WTC11 (cell line): ENCODE results near the gene PEX16. TPM values are rescaled to one million over a fixed set of nuclear protein-coding genes. Genes with fewer than 3 reads are reported as not detected.

ENCODE experiments used
- ATAC-seq: fragments of 200-7000 bp; cut with Tn5 transposase; 2 replicates; pipeline ENCODE4 v1.10.0; 2021; ENCODE audit warnings: mild to moderate bottlenecking, moderate library complexity
- CTCF ChIA-PET: fragments of 300-600 bp; sonication (Branson Sonifier 250); formaldehyde crosslinking; loops from one replicate; lab custom pipeline; 2021; ENCODE audit warnings: antibody characterized with exemption; lab: Charles Lee
- POLR2A ChIA-PET: fragments of 350-600 bp; sonication (Branson Sonifier 250); formaldehyde crosslinking; loops from one replicate; lab custom pipeline; 2021; ENCODE audit warnings: antibody characterized with exemption; lab: Charles Lee
- DNase-seq: peaks from one replicate; pipeline ENCODE4 v3.0.0; 2021; ENCODE audit warnings: low spot score
- H3K27ac Mint-ChIP-seq: 2 replicates; pipeline ENCODE4 v1.8.0; 2021; ENCODE audit warnings: mixed read lengths
- H3K27me3 Mint-ChIP-seq: 2 replicates; pipeline ENCODE4 v1.8.0; 2021; ENCODE audit warnings: low read depth, mild to moderate bottlenecking, moderate library complexity, mixed read lengths
- H3K36me3 Mint-ChIP-seq: 2 replicates; pipeline ENCODE4 v1.8.0; 2021; ENCODE audit warnings: mixed read lengths
- H3K4me1 Mint-ChIP-seq: 2 replicates; pipeline ENCODE4 v1.8.0; 2022; ENCODE audit warnings: mixed read lengths
- H3K4me3 Mint-ChIP-seq: 2 replicates; pipeline ENCODE4 v1.8.0; 2021; ENCODE audit warnings: mild to moderate bottlenecking, moderate library complexity, mixed read lengths
- H3K9me3 Mint-ChIP-seq: 2 replicates; pipeline ENCODE4 v1.8.0; 2021; ENCODE audit warnings: mixed read lengths
- CREB1 ChIP-seq: sonication (generic); formaldehyde crosslinking; IDR thresholded peaks from 2 replicates; pipeline ENCODE4 v1.8.0; 2023; ENCODE audit warnings: mild to moderate bottlenecking, missing genetic modification reagents
- ELF4 ChIP-seq: sonication (generic); formaldehyde crosslinking; IDR thresholded peaks from 2 replicates; pipeline ENCODE4 v1.8.1; 2022; ENCODE audit warnings: low read depth, mild to moderate bottlenecking, moderate library complexity, missing genetic modification reagents
- GABPB1 ChIP-seq: sonication (generic); formaldehyde crosslinking; IDR thresholded peaks from 2 replicates; pipeline ENCODE4 v1.8.1; 2023; ENCODE audit warnings: mild to moderate bottlenecking, missing genetic modification reagents
- IRF2 ChIP-seq: sonication (generic); formaldehyde crosslinking; IDR thresholded peaks from 2 replicates; pipeline ENCODE4 v1.8.0; 2022; ENCODE audit warnings: low read depth, missing genetic modification reagents, borderline replicate concordance
- JUN ChIP-seq: sonication (generic); formaldehyde crosslinking; IDR thresholded peaks from 2 replicates; pipeline ENCODE4 v1.8.0; 2023; ENCODE audit warnings: mild to moderate bottlenecking, missing genetic modification reagents
- NR2C2 ChIP-seq: sonication (generic); formaldehyde crosslinking; IDR thresholded peaks from 2 replicates; pipeline ENCODE4 v1.8.0; 2022; ENCODE audit warnings: mild to moderate bottlenecking, missing genetic modification reagents
- RORB ChIP-seq: fragments of 250-450 bp; sonication (Bioruptor Pico); IDR thresholded peaks from 2 replicates; pipeline ENCODE4 v1.9.0; 2021; ENCODE audit warnings: mild to moderate bottlenecking
- SOX15 ChIP-seq: fragments of 250-450 bp; sonication (Bioruptor Pico); IDR thresholded peaks from 2 replicates; pipeline ENCODE4 v1.9.0; 2021; ENCODE audit warnings: mild to moderate bottlenecking
- ZNF138 ChIP-seq: sonication (generic); formaldehyde crosslinking; conservative IDR thresholded peaks from 2 replicates; pipeline ENCODE4 v1.8.1; 2022; ENCODE audit warnings: mild to moderate bottlenecking, moderate library complexity, missing genetic modification reagents
- ZNF232 ChIP-seq: sonication (generic); formaldehyde crosslinking; IDR thresholded peaks from 2 replicates; pipeline ENCODE4 v1.8.0; 2022; ENCODE audit warnings: mild to moderate bottlenecking, missing genetic modification reagents
- ZNF416 ChIP-seq: fragments of 250-450 bp; sonication (Bioruptor Pico); IDR thresholded peaks from 2 replicates; pipeline ENCODE4 v1.9.0; 2021; ENCODE audit warnings: mild to moderate bottlenecking, inconsistent platforms
- total RNA-seq: library from RNA; stranded (reverse); gene quantifications from 3 replicates; pipeline ENCODE4 v1.2.3, GENCODE V29; 2021
- TF ChIP-seq, protein P1 (sequence below): fragments of 250-450 bp; sonication (Bioruptor Pico); IDR thresholded peaks from 2 replicates; pipeline ENCODE4 v1.8.0; 2021; ENCODE audit warnings: mild to moderate bottlenecking
- TF ChIP-seq, protein P2 (sequence below): fragments of 250-450 bp; sonication (Bioruptor Pico); IDR thresholded peaks from 2 replicates; pipeline ENCODE4 v1.9.0; 2021; ENCODE audit warnings: mild to moderate bottlenecking, borderline replicate concordance
- TF ChIP-seq, protein P3 (sequence below): fragments of 200-600 bp; IDR thresholded peaks from 2 replicates; pipeline ENCODE4 v1.8.0; 2022; ENCODE audit warnings: antibody characterized with exemption
- TF ChIP-seq, protein P4 (sequence below): sonication (generic); formaldehyde crosslinking; IDR thresholded peaks from 2 replicates; pipeline ENCODE4 v1.8.1; 2023; ENCODE audit warnings: mild to moderate bottlenecking, missing genetic modification reagents, borderline replicate concordance
- TF ChIP-seq, protein P5 (sequence below): sonication (generic); formaldehyde crosslinking; conservative IDR thresholded peaks from 2 replicates; pipeline ENCODE4 v1.8.1; 2023; ENCODE audit warnings: mild to moderate bottlenecking, low read depth, missing genetic modification reagents, moderate library complexity

The PEX16 gene
- total RNA-seq, 1 experiment from 2014 or later = 39.3 TPM

DNA sequence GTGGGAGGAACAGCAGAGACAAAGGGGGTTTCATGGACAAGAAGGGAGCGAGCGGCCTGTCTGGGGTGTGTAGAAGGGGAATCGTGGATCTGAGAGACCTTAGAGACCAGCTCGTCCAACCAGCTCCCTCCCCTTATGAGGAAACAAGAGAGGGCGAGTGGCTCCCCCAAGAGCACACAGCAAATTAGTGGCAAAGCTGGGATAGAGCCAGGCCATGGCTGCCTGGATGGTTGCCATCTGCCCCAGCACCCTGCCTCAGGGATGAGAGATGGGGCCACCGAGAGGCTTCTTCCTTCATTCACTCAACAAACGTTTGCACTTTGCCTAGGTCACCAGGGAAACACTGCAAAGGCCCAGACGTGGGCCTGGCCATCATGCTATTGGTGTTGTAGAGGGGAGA is 28.1 kb downstream of the PEX16 start (continued):
- TF ChIP-seq, protein P1, sequence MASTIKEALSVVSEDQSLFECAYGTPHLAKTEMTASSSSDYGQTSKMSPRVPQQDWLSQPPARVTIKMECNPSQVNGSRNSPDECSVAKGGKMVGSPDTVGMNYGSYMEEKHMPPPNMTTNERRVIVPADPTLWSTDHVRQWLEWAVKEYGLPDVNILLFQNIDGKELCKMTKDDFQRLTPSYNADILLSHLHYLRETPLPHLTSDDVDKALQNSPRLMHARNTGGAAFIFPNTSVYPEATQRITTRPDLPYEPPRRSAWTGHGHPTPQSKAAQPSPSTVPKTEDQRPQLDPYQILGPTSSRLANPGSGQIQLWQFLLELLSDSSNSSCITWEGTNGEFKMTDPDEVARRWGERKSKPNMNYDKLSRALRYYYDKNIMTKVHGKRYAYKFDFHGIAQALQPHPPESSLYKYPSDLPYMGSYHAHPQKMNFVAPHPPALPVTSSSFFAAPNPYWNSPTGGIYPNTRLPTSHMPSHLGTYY (CRISPR knock-in tag) = no peak

DNA sequence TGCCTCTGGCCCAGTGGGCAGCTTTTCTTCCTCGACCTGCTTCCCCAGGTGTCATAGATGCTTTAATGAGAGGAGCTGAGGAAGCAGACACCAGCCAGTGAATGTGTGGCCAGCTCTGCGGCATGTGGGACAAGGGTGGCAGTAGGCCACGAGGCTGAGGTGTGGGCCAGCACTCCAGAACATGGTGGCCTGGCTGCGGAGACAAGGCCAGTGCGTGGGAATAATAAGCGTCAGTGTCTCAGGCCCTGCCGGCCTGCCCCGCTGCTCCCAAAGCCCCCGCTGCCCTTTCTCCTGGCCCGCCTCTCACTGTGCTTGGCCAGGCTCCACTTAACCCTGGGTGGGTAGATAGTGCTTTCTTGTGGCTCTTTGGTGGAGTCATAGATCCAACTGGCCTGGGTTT is 30.1 kb downstream of the PEX16 start:
- H3K27me3 Mint-ChIP-seq = peaks cover 7% of the 10 kb centered on the region; the same call in 1 of the 2 replicates
- DNase-seq (no peak), ATAC-seq (no peak)
- POLR2A ChIA-PET = no interaction called here
- no peak overlapping the region for H3K27ac Mint-ChIP-seq
- H3K36me3 Mint-ChIP-seq = no peaks in the 10 kb centered on the region
- TF ChIP-seq RORB (CRISPR knock-in tag) = no peak
- no peak for TF ChIP-seq CREB1
- TF ChIP-seq ZNF232 = no peak
- TF ChIP-seq, protein P2, sequence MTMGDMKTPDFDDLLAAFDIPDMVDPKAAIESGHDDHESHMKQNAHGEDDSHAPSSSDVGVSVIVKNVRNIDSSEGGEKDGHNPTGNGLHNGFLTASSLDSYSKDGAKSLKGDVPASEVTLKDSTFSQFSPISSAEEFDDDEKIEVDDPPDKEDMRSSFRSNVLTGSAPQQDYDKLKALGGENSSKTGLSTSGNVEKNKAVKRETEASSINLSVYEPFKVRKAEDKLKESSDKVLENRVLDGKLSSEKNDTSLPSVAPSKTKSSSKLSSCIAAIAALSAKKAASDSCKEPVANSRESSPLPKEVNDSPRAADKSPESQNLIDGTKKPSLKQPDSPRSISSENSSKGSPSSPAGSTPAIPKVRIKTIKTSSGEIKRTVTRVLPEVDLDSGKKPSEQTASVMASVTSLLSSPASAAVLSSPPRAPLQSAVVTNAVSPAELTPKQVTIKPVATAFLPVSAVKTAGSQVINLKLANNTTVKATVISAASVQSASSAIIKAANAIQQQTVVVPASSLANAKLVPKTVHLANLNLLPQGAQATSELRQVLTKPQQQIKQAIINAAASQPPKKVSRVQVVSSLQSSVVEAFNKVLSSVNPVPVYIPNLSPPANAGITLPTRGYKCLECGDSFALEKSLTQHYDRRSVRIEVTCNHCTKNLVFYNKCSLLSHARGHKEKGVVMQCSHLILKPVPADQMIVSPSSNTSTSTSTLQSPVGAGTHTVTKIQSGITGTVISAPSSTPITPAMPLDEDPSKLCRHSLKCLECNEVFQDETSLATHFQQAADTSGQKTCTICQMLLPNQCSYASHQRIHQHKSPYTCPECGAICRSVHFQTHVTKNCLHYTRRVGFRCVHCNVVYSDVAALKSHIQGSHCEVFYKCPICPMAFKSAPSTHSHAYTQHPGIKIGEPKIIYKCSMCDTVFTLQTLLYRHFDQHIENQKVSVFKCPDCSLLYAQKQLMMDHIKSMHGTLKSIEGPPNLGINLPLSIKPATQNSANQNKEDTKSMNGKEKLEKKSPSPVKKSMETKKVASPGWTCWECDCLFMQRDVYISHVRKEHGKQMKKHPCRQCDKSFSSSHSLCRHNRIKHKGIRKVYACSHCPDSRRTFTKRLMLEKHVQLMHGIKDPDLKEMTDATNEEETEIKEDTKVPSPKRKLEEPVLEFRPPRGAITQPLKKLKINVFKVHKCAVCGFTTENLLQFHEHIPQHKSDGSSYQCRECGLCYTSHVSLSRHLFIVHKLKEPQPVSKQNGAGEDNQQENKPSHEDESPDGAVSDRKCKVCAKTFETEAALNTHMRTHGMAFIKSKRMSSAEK (CRISPR knock-in tag) = no peak
- TF ChIP-seq IRF2 (CRISPR knock-in tag) = no peak
- no peak for TF ChIP-seq ELF4 (CRISPR knock-in tag)
- peaks cover 5% of the 10 kb centered on the region for H3K4me1 Mint-ChIP-seq
- no peaks in the 10 kb centered on the region for H3K9me3 Mint-ChIP-seq
- no peak overlapping the region for H3K4me3 Mint-ChIP-seq
- CTCF ChIA-PET = interaction anchor here (1.2 to 2.7 kb wide), 2 partner anchors 15 to 78 kb away, joined by 3 to 13 read pairs; no protein-coding TSS in a partner anchor

DNA sequence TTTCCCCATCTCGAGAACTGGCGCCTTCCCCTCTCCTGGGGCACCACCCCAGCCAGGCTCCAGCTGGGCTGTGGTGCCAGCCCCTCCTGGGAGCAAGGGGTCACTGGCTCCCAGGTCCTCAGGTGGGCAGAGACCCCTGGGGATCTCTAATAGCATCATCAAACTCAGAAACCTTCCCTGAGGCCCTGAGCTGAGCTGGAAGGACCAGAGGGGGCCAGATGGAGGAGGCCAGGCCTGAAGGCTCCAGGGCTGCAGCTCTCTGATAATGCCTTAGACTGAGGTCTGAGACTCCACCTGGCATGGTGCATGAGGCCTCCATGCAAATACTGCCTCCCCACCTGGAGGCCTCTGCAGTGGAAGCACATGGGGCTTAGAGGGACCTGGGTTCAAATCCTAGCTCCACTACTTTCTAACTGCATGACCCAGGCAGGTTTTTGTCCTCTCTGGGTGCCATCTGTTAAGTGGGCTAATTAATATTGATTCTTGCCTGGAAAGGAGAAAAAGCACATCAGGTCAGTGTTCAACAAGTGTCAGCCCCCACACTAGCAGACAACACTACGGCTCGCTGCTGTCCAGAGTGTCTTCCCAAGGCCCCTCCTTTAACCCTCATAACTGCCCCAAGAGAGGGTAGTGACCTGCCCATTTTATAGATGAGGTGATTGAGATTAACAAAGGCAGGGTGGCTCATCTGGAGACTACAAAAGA is 30.7 kb downstream of the PEX16 start:
- H3K4me3 Mint-ChIP-seq = peak overlapping the region; percentile 70
- ATAC-seq (no peak), DNase-seq (no peak)
- H3K27me3 Mint-ChIP-seq = peaks cover 7% of the 10 kb centered on the region; the same call in 1 of the 2 replicates
- H3K9me3 Mint-ChIP-seq = no peaks in the 10 kb centered on the region
- ChIA-PET CTCF (interaction anchor here (1.2 to 2.7 kb wide), 2 partner anchors 15 to 78 kb away, joined by 3 to 13 read pairs; no protein-coding TSS in a partner anchor), POLR2A (interaction anchor here (1.3 kb wide), 1 partner anchor 10 kb away, joined by 3 read pairs; no protein-coding TSS in a partner anchor)
- no peaks in the 10 kb centered on the region for H3K36me3 Mint-ChIP-seq
- no peaks in the 10 kb centered on the region for H3K4me1 Mint-ChIP-seq
- no peak overlapping the region for H3K27ac Mint-ChIP-seq
- TF ChIP-seq, protein P3, sequence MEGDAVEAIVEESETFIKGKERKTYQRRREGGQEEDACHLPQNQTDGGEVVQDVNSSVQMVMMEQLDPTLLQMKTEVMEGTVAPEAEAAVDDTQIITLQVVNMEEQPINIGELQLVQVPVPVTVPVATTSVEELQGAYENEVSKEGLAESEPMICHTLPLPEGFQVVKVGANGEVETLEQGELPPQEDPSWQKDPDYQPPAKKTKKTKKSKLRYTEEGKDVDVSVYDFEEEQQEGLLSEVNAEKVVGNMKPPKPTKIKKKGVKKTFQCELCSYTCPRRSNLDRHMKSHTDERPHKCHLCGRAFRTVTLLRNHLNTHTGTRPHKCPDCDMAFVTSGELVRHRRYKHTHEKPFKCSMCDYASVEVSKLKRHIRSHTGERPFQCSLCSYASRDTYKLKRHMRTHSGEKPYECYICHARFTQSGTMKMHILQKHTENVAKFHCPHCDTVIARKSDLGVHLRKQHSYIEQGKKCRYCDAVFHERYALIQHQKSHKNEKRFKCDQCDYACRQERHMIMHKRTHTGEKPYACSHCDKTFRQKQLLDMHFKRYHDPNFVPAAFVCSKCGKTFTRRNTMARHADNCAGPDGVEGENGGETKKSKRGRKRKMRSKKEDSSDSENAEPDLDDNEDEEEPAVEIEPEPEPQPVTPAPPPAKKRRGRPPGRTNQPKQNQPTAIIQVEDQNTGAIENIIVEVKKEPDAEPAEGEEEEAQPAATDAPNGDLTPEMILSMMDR = no peak
- TF ChIP-seq ZNF138 (CRISPR knock-in tag) = no peak
- TF ChIP-seq, protein P4, sequence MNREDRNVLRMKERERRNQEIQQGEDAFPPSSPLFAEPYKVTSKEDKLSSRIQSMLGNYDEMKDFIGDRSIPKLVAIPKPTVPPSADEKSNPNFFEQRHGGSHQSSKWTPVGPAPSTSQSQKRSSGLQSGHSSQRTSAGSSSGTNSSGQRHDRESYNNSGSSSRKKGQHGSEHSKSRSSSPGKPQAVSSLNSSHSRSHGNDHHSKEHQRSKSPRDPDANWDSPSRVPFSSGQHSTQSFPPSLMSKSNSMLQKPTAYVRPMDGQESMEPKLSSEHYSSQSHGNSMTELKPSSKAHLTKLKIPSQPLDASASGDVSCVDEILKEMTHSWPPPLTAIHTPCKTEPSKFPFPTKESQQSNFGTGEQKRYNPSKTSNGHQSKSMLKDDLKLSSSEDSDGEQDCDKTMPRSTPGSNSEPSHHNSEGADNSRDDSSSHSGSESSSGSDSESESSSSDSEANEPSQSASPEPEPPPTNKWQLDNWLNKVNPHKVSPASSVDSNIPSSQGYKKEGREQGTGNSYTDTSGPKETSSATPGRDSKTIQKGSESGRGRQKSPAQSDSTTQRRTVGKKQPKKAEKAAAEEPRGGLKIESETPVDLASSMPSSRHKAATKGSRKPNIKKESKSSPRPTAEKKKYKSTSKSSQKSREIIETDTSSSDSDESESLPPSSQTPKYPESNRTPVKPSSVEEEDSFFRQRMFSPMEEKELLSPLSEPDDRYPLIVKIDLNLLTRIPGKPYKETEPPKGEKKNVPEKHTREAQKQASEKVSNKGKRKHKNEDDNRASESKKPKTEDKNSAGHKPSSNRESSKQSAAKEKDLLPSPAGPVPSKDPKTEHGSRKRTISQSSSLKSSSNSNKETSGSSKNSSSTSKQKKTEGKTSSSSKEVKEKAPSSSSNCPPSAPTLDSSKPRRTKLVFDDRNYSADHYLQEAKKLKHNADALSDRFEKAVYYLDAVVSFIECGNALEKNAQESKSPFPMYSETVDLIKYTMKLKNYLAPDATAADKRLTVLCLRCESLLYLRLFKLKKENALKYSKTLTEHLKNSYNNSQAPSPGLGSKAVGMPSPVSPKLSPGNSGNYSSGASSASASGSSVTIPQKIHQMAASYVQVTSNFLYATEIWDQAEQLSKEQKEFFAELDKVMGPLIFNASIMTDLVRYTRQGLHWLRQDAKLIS = no peak
- TF ChIP-seq ZNF416 (CRISPR knock-in tag) = no peak
- TF ChIP-seq GABPB1 (CRISPR knock-in tag) = no peak
- TF ChIP-seq JUN (CRISPR knock-in tag) = no peak
- no peak for TF ChIP-seq NR2C2
- TF ChIP-seq, protein P5, sequence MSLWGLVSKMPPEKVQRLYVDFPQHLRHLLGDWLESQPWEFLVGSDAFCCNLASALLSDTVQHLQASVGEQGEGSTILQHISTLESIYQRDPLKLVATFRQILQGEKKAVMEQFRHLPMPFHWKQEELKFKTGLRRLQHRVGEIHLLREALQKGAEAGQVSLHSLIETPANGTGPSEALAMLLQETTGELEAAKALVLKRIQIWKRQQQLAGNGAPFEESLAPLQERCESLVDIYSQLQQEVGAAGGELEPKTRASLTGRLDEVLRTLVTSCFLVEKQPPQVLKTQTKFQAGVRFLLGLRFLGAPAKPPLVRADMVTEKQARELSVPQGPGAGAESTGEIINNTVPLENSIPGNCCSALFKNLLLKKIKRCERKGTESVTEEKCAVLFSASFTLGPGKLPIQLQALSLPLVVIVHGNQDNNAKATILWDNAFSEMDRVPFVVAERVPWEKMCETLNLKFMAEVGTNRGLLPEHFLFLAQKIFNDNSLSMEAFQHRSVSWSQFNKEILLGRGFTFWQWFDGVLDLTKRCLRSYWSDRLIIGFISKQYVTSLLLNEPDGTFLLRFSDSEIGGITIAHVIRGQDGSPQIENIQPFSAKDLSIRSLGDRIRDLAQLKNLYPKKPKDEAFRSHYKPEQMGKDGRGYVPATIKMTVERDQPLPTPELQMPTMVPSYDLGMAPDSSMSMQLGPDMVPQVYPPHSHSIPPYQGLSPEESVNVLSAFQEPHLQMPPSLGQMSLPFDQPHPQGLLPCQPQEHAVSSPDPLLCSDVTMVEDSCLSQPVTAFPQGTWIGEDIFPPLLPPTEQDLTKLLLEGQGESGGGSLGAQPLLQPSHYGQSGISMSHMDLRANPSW (CRISPR knock-in tag) = no peak
- TF ChIP-seq SOX15 (CRISPR knock-in tag) = no peak
